Measurements from ENCODE around the gene PPP1R14D.

Gene PPP1R14D

DNA sequence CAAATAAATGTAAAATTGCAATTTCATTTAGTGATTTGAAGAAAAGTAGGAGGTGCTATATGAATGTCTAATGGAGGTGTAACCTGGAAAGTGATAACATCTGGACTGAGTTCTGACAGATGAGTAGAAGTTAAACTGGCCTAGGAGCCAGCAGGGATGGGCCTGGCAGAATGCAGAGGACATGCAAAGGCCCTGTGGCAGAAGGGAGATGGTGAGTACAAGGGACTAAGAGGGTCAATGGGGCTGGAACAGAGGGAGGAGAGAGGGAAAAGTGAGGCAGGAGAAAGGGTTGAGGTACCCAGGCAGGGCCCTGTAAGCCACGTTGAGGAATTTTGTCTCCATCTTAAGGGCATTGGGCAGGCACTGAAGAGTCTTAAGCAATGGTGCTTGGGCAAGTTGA, 3.4 kb upstream of the PPP1R14D start:
- no peak for DNase-seq (ENCODE audit: low read depth)
- H3K4me3 ChIP-seq (ENCODE audit: low read depth, low read length), result no peak overlapping the region
- no peak for TF ChIP-seq POLR2A (IDR thresholded peaks at IDR 0.05; ENCODE audit: extremely low read depth, insufficient read length)
- TF ChIP-seq, protein P1, sequence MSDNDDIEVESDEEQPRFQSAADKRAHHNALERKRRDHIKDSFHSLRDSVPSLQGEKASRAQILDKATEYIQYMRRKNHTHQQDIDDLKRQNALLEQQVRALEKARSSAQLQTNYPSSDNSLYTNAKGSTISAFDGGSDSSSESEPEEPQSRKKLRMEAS (IDR thresholded peaks at IDR 0.05; ENCODE audit: low read depth, low read length), result no peak
- TF ChIP-seq, protein P2, sequence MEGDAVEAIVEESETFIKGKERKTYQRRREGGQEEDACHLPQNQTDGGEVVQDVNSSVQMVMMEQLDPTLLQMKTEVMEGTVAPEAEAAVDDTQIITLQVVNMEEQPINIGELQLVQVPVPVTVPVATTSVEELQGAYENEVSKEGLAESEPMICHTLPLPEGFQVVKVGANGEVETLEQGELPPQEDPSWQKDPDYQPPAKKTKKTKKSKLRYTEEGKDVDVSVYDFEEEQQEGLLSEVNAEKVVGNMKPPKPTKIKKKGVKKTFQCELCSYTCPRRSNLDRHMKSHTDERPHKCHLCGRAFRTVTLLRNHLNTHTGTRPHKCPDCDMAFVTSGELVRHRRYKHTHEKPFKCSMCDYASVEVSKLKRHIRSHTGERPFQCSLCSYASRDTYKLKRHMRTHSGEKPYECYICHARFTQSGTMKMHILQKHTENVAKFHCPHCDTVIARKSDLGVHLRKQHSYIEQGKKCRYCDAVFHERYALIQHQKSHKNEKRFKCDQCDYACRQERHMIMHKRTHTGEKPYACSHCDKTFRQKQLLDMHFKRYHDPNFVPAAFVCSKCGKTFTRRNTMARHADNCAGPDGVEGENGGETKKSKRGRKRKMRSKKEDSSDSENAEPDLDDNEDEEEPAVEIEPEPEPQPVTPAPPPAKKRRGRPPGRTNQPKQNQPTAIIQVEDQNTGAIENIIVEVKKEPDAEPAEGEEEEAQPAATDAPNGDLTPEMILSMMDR (IDR thresholded peaks at IDR 0.05; ENCODE audit: low read depth, low read length), result no peak
- no peak for TF ChIP-seq MYC (IDR thresholded peaks at IDR 0.05; ENCODE audit: low read depth, low read length)

DNA sequence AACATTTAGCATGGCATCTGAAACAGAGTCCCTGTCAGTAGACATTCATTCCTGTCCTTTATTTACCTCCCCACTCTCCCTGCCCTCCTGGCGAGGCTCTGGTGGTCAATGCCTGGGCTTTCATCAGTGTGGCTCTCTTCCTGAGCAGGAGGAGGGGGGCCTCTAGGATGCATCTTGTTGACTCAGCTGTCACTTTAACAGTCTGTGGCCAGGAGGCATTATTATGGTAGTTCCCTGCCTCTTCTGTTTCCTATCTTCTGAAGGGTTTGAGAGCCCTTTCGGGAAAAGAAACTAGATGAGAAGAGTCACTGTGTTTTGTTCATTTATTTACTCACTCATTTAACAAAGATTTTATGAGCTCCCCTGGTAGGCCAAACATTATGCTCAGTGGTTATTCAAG, 2.4 kb upstream of the PPP1R14D start:
- H3K4me3 ChIP-seq (ENCODE audit: low read depth, low read length), result no peak overlapping the region
- TF ChIP-seq, protein P1 (IDR thresholded peaks at IDR 0.05; ENCODE audit: low read depth, low read length), result no peak
- no peak for TF ChIP-seq POLR2A (IDR thresholded peaks at IDR 0.05; ENCODE audit: extremely low read depth, insufficient read length)
- TF ChIP-seq, protein P2 (IDR thresholded peaks at IDR 0.05; ENCODE audit: low read depth, low read length), result no peak
- TF ChIP-seq MYC (IDR thresholded peaks at IDR 0.05; ENCODE audit: low read depth, low read length), result no peak
- no peak for DNase-seq (ENCODE audit: low read depth)

DNA sequence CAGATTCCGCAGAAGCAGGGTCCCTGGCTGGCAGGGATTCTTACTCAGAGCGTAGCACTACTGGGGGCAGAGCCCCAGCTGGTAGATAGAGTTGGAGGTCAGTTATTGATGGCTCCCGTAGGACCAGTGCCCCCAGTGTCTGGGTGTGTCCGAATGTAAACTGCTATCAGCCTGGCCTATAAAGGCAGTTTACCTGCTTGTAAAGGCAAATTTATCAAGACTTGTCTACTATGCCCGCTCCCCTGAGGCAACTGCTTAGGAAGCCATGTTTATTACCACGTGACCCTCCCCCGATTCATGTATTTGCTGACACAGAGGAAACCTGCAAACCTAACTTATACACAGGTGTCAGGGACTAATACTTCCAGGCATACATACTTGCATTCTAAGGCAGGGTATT, 607 bp upstream of the PPP1R14D start:
- H3K4me3 ChIP-seq (ENCODE audit: low read depth, low read length), result no peak overlapping the region
- TF ChIP-seq, protein P1 (IDR thresholded peaks at IDR 0.05; ENCODE audit: low read depth, low read length), result no peak
- TF ChIP-seq, protein P2 (IDR thresholded peaks at IDR 0.05; ENCODE audit: low read depth, low read length), result no peak
- no peak for DNase-seq (ENCODE audit: low read depth)

DNA sequence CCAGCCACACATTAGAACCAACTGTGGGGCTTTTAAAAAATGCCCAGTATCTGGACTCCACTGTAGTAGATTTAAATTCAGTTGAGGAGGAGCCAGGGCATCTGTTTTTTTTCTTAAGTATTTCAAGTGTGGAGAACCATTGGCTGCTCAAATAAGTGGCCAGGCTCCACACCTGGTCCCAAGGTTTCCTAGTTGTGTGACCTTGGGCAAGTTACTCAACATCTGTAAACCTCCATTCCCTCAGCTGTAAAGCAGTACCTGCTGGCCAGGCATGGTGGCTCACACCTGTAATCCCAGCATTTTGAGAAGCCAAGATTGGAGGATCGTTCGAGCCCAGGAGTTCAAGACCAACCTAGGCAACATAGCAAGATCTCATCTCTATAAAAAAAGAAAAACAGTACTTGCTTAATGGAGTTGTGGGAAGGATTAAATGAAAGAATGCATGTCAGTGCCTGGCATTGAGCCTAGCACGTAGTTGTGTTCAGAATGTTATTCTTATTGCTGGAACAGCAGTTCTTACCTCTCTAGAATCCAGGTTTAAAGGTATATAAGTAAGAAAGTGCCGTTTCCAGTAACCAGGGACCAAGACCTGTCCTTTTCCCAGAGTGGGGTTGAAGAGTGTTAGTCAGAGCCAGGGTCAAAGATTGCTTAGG, 2.0 kb downstream of the PPP1R14D start:
- no peak overlapping the region for H3K4me3 ChIP-seq (ENCODE audit: low read depth, low read length)
- DNase-seq (ENCODE audit: low read depth), result no peak
- no peak for TF ChIP-seq MYC (IDR thresholded peaks at IDR 0.05; ENCODE audit: low read depth, low read length)
- no peak for TF ChIP-seq POLR2A (IDR thresholded peaks at IDR 0.05; ENCODE audit: extremely low read depth, insufficient read length)
- TF ChIP-seq, protein P2 (IDR thresholded peaks at IDR 0.05; ENCODE audit: low read depth, low read length), result no peak
- TF ChIP-seq, protein P1 (IDR thresholded peaks at IDR 0.05; ENCODE audit: low read depth, low read length), result no peak

DNA sequence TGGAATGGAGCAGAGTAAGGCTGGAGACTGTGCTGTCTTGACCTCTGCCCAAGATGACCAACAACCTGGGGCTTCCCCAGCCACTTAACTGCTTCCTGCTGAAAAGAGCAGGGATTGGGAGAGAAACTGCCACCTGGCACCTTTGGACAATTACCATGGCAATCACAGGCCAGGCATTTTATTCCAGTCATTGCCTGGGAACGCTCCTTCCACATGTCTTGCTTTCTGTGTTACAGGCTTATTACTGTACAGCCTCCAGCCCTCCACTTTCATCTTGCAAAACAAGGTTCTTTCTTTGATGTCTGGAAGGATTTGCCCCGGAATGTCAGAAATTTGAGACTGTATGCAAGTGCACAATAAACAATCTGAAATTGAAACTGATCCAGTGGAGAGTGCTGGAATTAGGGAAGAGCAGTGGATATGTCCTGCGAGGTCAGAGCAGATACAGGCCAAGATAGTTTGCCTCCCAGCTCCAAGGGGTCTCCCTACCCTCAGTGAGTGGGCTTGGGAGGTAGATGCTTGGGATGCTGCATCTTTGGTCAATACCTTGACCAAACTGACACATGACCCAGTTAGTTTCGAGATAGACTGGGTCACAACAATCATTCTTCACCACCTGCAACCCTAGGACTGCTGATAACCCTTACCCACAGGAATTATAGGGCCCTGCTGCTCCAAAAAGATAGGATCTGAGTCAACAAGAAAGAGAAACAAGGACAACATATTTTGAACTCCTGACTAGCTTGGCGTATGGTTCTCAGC, 2.7 kb downstream of the PPP1R14D start:
- no peak for DNase-seq (ENCODE audit: low read depth)
- TF ChIP-seq, protein P1 (IDR thresholded peaks at IDR 0.05; ENCODE audit: low read depth, low read length), result no peak
- TF ChIP-seq, protein P2 (IDR thresholded peaks at IDR 0.05; ENCODE audit: low read depth, low read length), result no peak
- TF ChIP-seq POLR2A (IDR thresholded peaks at IDR 0.05; ENCODE audit: extremely low read depth, insufficient read length), result no peak
- TF ChIP-seq MYC (IDR thresholded peaks at IDR 0.05; ENCODE audit: low read depth, low read length), result no peak
- no peak overlapping the region for H3K4me3 ChIP-seq (ENCODE audit: low read depth, low read length)
